ENCODE data around the gene PCDHB12. TPM values are rescaled to one million over a fixed set of nuclear protein-coding genes. Genes with fewer than 3 reads are reported as not detected.
"Not testable (repeated sequence)": the region's sequence is repeated elsewhere in the genome, so short reads cannot be mapped to it uniquely, and the experiment has no call there.

The PCDHB12 gene
- not detected for polyA plus RNA-seq

DNA sequence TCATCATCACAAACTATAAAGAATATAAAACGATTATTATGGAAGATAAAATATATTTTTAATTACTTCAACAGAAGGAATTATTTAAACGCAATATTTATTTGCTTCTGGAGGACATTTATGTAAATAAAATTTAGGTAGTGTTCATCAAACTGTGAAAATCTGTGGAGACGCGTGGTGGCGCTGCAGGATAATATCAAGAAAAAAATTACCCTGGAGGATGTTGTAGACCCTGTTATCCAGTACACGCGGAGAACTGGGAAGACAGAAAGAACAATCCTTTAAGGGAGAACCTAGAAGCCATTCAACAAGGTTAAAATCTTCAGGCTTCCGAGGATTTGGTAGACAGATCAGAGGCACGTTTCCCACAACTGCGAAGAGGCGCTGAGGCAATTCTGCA, at the start of gene PCDHB12:
Gene PCDHB12 (plus strand): TSS at position 242 of the 400 bp plus-strand sequence. CDS start 189 bp downstream, outside the sequence.
- DNase-seq = no peak
- no peak within 1 kb of the TSS for H3K27ac Mint-ChIP-seq
- no peak within 1 kb of the TSS for H3K4me3 Mint-ChIP-seq
- no peaks in the 10 kb centered on the region for H3K4me1 Mint-ChIP-seq
- peaks cover 5 to 28% (median 12%) of the 10 kb centered on the region in 3 donors for H3K27me3 Mint-ChIP-seq (ENCODE audit: low read depth in 3 of 3)
- H3K9me3 Mint-ChIP-seq = peaks cover 6 to 35% (median 9%) of the 10 kb centered on the region in 6 donors
- H3K36me3 Mint-ChIP-seq = no peaks in the 10 kb centered on the region

DNA sequence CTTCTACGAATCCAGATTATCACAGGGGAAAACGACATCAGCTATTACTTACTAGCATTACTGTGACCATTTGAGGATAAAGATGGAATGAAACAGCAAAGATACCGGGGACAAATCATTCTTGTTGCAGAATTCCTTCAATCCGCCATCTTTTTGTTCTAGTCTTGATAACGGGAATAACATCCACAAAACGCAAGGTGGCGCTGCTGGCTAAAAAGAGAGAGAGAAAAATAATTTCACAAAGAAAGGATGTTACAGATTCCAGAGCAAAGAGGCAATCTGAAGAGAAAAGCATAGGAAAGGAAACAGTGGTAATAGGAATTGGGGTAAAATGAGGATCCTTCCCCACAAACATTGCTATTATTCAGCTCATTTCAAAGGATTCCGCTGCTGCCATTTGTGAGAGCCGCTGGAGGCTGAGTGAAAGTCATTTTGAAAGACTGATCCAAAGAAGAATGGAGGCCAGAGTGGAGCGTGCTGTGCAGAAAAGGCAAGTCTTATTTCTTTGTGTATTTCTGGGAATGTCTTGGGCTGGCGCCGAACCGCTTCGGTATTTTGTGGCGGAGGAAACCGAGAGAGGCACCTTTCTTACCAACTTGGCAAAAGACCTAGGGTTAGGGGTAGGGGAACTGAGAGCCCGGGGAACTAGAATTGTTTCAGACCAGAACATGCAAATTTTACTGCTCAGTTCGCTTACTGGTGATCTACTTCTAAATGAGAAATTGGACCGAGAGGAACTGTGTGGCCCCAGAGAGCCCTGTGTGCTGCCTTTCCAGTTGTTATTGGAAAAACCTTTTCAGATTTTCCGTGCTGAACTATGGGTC, 35.9 kb upstream of the PCDHB12 start, which contains the start of gene PCDHB7:
Gene PCDHB7 (plus strand): TSS at position 264 of the 824 bp plus-strand sequence. CDS start 192 bp downstream, at position 456.
- H3K27ac Mint-ChIP-seq = no peak within 1 kb of the TSS
- peaks cover 5 to 18% (median 7%) of the 10 kb centered on the region in 3 donors for H3K27me3 Mint-ChIP-seq (ENCODE audit: low read depth in 3 of 3)
- H3K4me3 Mint-ChIP-seq = peak within 1 kb of the TSS in 1 of 5 donors; percentile 11
- peaks cover 7 to 15% (median 11%) of the 10 kb centered on the region in 6 donors for H3K9me3 Mint-ChIP-seq
- H3K36me3 Mint-ChIP-seq = peaks cover 0 to 5% (median 0%) of the 10 kb centered on the region in 3 donors
- H3K4me1 Mint-ChIP-seq = no peaks in the 10 kb centered on the region
- peak in 1 of 3 donors; percentile 9 for DNase-seq

DNA sequence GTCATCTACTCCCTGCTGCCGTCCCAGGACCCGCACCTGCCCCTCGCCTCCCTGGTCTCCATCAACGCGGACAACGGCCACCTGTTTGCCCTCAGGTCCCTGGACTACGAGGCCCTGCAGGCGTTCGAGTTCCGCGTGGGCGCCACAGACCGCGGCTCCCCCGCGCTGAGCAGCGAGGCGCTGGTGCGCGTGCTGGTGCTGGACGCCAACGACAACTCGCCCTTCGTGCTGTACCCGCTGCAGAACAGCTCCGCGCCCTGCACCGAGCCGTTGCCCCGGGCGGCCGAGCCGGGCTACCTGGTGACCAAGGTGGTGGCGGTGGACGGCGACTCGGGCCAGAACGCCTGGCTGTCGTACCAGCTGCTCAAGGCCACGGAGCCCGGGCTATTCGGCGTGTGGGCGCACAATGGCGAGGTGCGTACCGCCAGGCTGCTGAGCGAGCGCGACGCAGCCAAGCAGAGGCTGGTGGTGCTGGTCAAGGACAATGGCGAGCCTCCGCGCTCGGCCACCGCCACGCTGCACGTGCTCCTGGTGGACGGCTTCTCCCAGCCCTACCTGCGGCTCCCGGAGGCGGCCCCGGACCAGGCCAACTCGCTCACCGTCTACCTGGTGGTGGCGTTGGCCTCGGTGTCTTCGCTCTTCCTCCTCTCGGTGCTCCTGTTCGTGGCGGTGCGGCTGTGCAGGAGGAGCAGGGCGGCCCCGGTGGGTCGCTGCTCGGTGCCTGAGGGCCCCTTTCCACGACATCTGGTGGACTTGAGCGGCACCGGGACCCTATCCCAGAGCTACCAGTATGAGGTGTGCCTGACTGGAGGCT, 34.0 kb upstream of the PCDHB12 start:
- Mint-ChIP-seq H3K9me3 (peaks cover 4 to 12% (median 7%) of the 10 kb centered on the region in 6 donors), H3K27me3 (ENCODE audit: low read depth in 3 of 3) (peaks cover 5 to 15% (median 7%) of the 10 kb centered on the region in 3 donors)
- H3K27ac Mint-ChIP-seq, H3K4me1 Mint-ChIP-seq, H3K36me3 Mint-ChIP-seq, DNase-seq, H3K4me3 Mint-ChIP-seq: not testable (repeated sequence)

DNA sequence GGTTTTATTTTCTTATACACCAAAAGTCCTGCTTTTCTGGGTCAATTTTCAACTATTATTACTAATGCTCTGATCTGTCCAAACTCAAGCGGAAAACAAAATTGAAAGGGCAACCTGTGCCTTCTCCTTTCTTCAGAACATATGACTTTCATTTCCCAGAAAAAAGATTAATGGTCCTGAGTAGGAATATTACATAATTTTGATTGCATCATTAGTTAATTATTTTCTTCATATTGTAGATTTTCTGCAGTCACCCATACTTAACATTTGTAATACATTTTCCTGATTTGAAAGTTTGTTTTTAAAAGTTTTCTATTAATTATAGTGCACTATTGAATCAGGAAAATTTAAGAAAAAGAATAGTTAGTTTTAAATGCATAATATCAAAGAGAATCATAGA, 32.6 kb upstream of the PCDHB12 start:
- Mint-ChIP-seq H3K4me3 (no peak overlapping the region), H3K36me3 (peaks cover 0 to 5% (median 0%) of the 10 kb centered on the region in 3 donors), H3K27ac (no peak overlapping the region), H3K4me1 (no peaks in the 10 kb centered on the region), H3K9me3 (peaks cover 5 to 13% (median 10%) of the 10 kb centered on the region in 6 donors), H3K27me3 (ENCODE audit: low read depth in 3 of 3) (peaks cover 5 to 13% (median 7%) of the 10 kb centered on the region in 3 donors)
- no peak for DNase-seq

DNA sequence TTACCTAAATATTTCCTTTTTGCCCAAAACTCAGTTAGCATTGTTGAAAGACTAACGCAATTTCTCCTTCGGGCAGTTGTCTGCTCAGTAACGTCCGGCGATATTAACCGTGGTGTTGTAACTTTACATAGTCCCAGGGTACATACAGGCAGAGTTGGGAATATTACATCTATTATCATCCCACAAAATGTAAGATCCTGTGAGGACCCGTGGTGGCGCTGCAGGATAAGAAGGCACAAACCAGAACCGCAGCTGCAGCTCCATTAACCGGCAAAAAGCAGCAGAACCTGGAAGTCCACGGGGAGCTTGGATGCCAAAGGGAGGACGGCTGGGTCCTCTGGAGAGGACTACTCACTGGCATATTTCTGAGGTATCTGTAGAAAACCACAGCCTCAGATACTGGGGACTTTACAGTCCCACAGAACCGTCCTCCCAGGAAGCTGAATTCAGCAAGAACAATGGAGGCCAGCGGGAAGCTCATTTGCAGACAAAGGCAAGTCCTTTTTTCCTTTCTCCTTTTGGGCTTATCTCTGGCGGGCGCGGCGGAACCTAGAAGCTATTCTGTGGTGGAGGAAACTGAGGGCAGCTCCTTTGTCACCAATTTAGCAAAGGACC, 30.8 kb upstream of the PCDHB12 start, which contains the start of gene PCDHB8:
Gene PCDHB8 (plus strand): TSS at position 214 of the 615 bp plus-strand sequence. CDS start 245 bp downstream, at position 459.
- Mint-ChIP-seq H3K9me3 (peaks cover 5 to 16% (median 12%) of the 10 kb centered on the region in 6 donors), H3K27me3 (ENCODE audit: low read depth in 3 of 3) (peaks cover 6 to 18% (median 10%) of the 10 kb centered on the region in 3 donors)
- not testable (repeated sequence) for H3K27ac Mint-ChIP-seq, H3K4me3 Mint-ChIP-seq, H3K4me1 Mint-ChIP-seq, H3K36me3 Mint-ChIP-seq, DNase-seq

DNA sequence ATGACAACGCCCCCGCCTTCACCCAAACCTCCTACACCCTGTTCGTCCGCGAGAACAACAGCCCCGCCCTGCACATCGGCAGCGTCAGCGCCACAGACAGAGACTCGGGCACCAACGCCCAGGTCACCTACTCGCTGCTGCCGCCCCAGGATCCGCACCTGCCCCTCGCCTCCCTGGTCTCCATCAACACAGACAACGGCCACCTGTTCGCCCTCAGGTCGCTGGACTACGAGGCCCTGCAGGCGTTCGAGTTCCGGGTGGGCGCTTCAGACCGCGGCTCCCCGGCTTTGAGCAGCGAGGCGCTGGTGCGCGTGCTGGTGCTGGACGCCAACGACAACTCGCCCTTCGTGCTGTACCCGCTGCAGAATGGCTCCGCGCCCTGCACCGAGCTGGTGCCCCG, 29.1 kb upstream of the PCDHB12 start:
- not testable (repeated sequence) for H3K4me3 Mint-ChIP-seq, DNase-seq, H3K27ac Mint-ChIP-seq, H3K36me3 Mint-ChIP-seq, H3K4me1 Mint-ChIP-seq
- peaks cover 3 to 20% (median 16%) of the 10 kb centered on the region in 6 donors for H3K9me3 Mint-ChIP-seq
- peaks cover 2 to 20% (median 10%) of the 10 kb centered on the region in 3 donors for H3K27me3 Mint-ChIP-seq (ENCODE audit: low read depth in 3 of 3)

DNA sequence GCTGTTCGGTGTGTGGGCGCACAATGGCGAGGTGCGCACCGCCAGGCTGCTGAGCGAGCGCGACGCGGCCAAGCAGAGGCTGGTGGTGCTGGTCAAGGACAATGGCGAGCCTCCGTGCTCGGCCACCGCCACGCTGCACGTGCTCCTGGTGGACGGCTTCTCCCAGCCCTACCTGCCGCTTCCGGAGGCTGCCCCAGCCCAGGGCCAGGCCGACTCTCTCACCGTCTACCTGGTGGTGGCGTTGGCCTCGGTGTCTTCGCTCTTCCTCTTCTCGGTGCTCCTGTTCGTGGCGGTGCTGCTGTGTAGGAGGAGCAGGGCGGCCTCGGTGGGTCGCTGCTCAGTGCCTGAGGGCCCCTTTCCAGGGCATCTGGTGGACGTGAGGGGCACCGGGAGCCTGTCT, 28.6 kb upstream of the PCDHB12 start:
- Mint-ChIP-seq H3K9me3 (peaks cover 4 to 23% (median 20%) of the 10 kb centered on the region in 6 donors), H3K27me3 (ENCODE audit: low read depth in 3 of 3) (peaks cover 2 to 21% (median 10%) of the 10 kb centered on the region in 3 donors)
- H3K4me1 Mint-ChIP-seq, H3K27ac Mint-ChIP-seq, H3K36me3 Mint-ChIP-seq, H3K4me3 Mint-ChIP-seq, DNase-seq: not testable (repeated sequence)

DNA sequence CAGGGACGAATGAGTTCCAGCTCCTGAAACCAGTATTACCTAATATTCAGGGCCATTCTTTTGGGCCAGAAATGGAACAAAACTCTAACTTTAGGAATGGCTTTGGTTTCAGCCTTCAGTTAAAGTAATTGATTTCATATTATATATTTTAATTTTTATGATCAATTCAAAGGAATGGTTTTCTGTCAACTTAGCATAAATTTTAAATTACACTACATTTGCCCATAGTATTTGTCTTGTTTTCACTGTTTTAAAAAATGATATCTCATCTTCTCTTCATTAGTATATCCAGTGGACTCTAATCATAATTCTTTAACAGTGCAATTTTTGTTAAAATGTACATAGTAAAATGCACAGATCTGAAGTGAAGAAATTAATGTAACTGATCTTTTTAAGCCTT, 28.2 kb upstream of the PCDHB12 start:
- Mint-ChIP-seq H3K9me3 (peaks cover 7 to 26% (median 19%) of the 10 kb centered on the region in 6 donors), H3K4me3 (no peak overlapping the region), H3K36me3 (peaks cover 0 to 13% (median 4%) of the 10 kb centered on the region in 3 donors), H3K27me3 (ENCODE audit: low read depth in 3 of 3) (peaks cover 2 to 21% (median 6%) of the 10 kb centered on the region in 3 donors), H3K4me1 (no peaks in the 10 kb centered on the region), H3K27ac (no peak overlapping the region)
- DNase-seq = no peak

DNA sequence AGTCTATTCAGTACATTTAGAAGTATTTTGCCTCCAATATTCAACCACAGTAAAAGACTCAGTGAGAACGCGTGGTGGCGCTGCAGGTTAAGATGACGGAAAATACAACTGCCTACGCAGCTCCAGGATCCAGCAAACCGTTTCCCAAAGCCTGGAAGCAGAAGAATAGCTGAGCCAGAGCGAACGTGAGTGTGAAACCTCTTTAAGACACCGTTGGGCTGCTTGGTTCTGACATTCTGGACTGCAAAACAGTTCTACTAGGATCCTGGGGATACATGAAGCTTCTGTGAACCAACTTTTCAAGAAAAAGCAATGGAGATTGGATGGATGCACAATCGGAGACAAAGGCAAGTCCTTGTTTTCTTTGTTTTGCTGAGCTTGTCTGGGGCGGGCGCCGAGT, 26.3 kb upstream of the PCDHB12 start, which contains the start of gene PCDHB16:
Gene PCDHB16 (plus strand): TSS at position 140 of the 400 bp plus-strand sequence. CDS start 173 bp downstream, at position 313.
- Mint-ChIP-seq H3K27me3 (ENCODE audit: low read depth in 3 of 3) (peaks cover 4 to 21% (median 8%) of the 10 kb centered on the region in 3 donors), H3K36me3 (peaks cover 4 to 13% (median 4%) of the 10 kb centered on the region in 3 donors), H3K27ac (no peak within 1 kb of the TSS), H3K9me3 (peaks cover 12 to 33% (median 23%) of the 10 kb centered on the region in 6 donors), H3K4me1 (peaks cover 3 to 6% of the 10 kb centered on the region in 2 donors), H3K4me3 (no peak within 1 kb of the TSS)
- no peak for DNase-seq

DNA sequence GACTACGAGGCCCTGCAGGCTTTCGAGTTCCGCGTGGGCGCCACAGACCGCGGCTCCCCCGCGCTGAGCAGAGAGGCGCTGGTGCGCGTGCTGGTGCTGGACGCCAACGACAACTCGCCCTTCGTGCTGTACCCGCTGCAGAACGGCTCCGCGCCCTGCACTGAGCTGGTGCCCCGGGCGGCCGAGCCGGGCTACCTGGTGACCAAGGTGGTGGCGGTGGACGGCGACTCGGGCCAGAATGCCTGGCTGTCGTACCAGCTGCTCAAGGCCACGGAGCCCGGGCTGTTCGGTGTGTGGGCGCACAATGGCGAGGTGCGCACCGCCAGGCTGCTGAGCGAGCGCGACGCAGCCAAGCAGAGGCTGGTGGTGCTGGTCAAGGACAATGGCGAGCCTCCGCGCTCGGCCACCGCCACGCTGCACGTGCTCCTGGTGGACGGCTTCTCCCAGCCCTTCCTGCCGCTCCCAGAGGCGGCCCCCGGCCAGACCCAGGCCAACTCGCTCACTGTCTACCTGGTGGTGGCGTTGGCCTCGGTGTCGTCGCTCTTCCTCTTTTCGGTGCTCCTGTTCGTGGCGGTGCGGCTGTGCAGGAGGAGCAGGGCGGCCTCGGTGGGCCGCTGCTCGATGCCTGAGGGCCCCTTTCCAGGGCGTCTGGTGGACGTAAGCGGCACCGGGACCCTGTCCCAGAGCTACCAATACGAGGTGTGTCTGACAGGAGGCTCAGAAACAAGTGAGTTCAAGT, 24.2 kb upstream of the PCDHB12 start:
- not testable (repeated sequence) for H3K27ac Mint-ChIP-seq, H3K4me1 Mint-ChIP-seq, DNase-seq, H3K4me3 Mint-ChIP-seq
- Mint-ChIP-seq H3K9me3 (peaks cover 17 to 46% (median 27%) of the 10 kb centered on the region in 6 donors), H3K36me3 (peaks cover 4 to 13% (median 4%) of the 10 kb centered on the region in 3 donors), H3K27me3 (ENCODE audit: low read depth in 3 of 3) (peaks cover 5 to 28% (median 12%) of the 10 kb centered on the region in 3 donors)

DNA sequence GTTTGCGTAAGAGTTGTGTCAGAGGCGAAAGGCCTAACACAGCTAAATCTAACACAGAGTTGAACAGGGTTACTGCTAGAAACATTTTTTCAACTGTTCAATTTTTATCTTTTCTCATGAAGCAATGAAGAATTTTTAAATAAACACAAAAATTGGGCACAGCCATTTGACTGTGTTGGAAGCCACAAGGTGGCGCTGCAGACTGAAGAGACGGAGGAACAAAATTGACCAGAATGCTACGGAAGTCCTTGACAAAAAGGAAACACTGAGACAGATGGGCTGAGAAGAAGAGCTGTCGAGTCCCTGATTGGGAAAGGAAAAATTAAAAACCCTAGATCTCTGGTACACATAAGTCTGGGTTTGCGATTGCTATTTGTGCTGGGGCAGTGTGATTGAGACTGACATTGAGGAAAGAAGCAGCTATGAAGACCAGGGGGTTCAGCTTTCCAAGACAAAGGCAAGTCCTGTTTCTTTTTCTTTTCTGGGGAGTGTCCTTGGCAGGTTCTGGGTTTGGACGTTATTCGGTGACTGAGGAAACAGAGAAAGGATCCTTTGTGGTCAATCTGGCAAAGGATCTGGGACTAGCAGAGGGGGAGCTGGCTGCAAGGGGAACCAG, 21.5 kb upstream of the PCDHB12 start, which contains the start of gene PCDHB9:
Gene PCDHB9 (plus strand): TSS at position 265 of the 616 bp plus-strand sequence. CDS start 158 bp downstream, at position 423.
- peaks cover 4 to 36% (median 19%) of the 10 kb centered on the region in 3 donors for H3K27me3 Mint-ChIP-seq (ENCODE audit: low read depth in 3 of 3)
- peak in 1 of 3 donors; percentile 10 for DNase-seq
- peaks cover 4 to 17% (median 4%) of the 10 kb centered on the region in 3 donors for H3K36me3 Mint-ChIP-seq
- H3K4me3 Mint-ChIP-seq = peak within 1 kb of the TSS in 4 of 5 donors; percentile 0 to 52 (median 40)
- H3K9me3 Mint-ChIP-seq = peaks cover 14 to 69% (median 29%) of the 10 kb centered on the region in 6 donors
- peaks cover 5 to 6% of the 10 kb centered on the region in 2 donors for H3K4me1 Mint-ChIP-seq
- H3K27ac Mint-ChIP-seq = no peak within 1 kb of the TSS

DNA sequence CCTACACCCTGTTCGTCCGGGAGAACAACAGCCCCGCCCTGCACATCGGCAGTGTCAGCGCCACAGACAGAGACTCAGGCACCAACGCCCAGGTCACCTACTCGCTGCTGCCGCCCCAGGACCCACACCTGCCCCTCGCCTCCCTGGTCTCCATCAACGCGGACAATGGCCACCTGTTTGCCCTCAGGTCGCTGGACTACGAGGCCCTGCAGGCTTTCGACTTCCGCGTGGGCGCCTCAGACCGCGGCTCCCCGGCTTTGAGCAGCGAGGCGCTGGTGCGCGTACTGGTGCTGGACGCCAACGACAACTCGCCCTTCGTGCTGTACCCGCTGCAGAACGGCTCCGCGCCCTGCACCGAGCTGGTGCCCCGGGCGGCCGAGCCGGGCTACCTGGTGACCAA, 19.8 kb upstream of the PCDHB12 start:
- Mint-ChIP-seq H3K4me3 (peak overlapping the region in 1 of 5 donors; percentile 2), H3K36me3 (peaks cover 3 to 13% (median 4%) of the 10 kb centered on the region in 3 donors), H3K27me3 (ENCODE audit: low read depth in 3 of 3) (peaks cover 6 to 33% (median 18%) of the 10 kb centered on the region in 3 donors), H3K9me3 (peaks cover 11 to 66% (median 32%) of the 10 kb centered on the region in 6 donors)
- H3K4me1 Mint-ChIP-seq, DNase-seq, H3K27ac Mint-ChIP-seq: not testable (repeated sequence)

Data from immature natural killer cell (primary cell).